ENCODE results near the gene DCLRE1B.
A peak's percentile ranks its signal among the peaks of the same experiment; 100 is the strongest.

Gene DCLRE1B

DNA sequence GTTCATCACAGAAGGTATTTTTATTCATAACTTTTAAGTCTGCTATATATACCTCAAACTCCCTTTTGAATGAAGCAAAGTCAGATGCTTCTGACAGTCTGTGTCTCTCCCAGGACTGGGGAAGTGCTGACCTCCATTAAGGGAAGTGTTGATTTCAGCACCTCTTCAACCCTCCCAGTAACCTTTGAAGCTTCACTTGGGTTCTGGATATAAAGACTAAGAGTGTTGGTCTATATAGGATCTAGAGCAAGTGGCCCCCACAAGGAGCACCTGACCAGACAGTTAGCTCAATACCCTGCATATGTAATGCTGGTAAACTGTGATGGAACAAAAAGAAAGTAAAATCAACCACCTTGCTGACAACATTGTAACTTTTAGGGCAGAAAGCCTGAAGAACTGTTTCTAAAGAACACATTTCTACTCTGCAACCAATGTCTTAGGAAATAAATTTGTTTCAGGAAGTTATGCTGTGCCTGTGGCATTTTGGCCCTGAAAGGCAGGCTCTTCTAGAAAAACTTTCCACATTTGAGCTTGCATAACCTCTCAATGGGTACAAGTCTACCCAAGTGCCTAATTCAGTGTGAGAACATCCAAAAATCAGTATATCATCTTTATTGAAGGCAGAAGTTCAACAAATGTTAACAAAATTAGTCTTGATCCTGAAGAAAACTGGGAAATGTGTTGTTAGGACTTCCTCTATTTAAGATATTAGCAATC lies 32.7 kb upstream of the DCLRE1B start:
- TF ChIP-seq, protein P1, sequence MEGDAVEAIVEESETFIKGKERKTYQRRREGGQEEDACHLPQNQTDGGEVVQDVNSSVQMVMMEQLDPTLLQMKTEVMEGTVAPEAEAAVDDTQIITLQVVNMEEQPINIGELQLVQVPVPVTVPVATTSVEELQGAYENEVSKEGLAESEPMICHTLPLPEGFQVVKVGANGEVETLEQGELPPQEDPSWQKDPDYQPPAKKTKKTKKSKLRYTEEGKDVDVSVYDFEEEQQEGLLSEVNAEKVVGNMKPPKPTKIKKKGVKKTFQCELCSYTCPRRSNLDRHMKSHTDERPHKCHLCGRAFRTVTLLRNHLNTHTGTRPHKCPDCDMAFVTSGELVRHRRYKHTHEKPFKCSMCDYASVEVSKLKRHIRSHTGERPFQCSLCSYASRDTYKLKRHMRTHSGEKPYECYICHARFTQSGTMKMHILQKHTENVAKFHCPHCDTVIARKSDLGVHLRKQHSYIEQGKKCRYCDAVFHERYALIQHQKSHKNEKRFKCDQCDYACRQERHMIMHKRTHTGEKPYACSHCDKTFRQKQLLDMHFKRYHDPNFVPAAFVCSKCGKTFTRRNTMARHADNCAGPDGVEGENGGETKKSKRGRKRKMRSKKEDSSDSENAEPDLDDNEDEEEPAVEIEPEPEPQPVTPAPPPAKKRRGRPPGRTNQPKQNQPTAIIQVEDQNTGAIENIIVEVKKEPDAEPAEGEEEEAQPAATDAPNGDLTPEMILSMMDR (IDR thresholded peaks at IDR 0.05; ENCODE audit: control insufficient read depth, extremely low read depth, insufficient read depth) = no peak
- no peak for DNase-seq (ENCODE audit: low read depth)
- H3K4me3 ChIP-seq (ENCODE audit: low read depth, low read length) = no peak overlapping the region

DNA sequence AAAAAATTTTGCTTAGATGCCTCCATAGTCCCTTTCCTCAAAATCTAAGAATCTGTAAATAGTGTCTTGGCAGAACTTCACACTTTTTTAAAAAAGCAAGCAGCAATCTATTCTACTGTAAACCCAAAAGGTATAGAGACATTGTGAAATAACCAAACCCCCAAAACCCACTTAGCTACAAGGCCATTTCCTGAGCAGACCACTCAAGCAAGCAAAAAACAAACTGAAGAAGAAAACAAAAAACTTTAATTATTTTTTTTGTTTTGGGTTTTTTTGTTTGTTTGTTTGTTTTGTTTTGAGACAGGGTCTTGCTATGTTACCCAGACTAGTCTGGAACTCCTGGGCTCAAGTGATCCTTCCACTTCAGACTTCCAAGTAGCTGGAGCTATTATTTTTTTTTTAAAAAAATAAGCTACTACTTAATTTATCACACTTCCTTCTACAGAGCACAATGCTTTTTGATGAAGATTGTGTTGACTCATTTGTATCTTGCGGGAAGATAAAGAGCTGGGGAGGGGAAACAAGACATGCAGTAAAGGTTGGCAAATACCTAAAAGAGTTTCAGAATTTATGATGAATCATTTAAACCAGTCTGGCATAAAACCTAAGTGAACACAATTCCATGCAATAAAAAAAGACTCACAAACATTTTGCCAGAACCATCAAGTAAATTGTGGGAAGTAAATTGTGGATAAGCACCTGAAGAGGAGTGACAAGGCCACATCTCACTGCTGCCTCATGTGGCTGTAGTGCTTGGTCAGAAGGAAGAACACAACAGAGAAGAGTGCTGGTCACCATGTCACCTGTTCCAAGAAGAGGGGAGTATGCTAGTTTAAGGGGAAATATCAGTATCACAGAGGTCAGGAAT lies 30.9 kb upstream of the DCLRE1B start:
- no peak overlapping the region for H3K4me3 ChIP-seq (ENCODE audit: low read depth, low read length)
- TF ChIP-seq, protein P1 (IDR thresholded peaks at IDR 0.05; ENCODE audit: control insufficient read depth, extremely low read depth, insufficient read depth) = peak; percentile 38
- no peak for DNase-seq (ENCODE audit: low read depth)

DNA sequence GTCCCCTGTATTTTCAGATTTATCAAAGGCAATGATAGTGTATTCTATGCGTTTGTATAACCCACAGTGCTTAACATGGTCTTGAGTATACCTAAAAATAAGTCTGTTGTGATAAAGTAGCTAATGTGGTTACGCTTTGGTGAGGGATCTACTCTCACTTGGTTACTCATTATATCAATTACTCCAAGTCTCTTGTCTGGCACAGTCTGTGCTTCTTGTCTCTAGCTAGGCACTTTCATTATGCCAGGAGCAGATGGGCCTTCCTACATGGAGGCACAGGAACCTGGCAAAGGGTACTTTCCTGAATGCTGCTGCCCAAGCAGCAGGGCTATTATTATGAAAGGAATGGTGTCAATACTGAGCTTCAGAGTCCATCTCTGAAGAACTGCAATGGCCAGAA lies 29.4 kb upstream of the DCLRE1B start:
- TF ChIP-seq, protein P1 (IDR thresholded peaks at IDR 0.05; ENCODE audit: control insufficient read depth, extremely low read depth, insufficient read depth) = no peak
- no peak for DNase-seq (ENCODE audit: low read depth)
- H3K4me3 ChIP-seq (ENCODE audit: low read depth, low read length) = no peak overlapping the region

DNA sequence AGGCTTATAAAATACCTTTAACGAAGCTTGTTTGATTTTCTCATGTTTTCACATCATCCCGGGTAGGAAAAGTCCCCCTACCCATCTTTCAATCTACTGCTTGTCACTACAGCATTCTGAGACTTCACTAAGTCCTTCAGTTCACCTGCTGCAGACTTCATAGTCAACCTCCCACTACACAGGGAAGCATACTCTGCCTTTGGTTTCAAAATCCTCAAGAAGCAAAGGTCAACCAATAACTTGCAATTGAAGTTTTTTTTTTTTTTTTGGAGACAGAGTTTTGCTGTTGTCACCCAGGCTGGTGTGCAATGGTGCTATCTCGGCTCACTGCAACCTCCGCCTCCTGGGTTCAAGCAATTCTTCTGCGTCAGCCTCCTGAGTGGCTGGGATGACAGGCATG lies 28.9 kb upstream of the DCLRE1B start:
- no peak for DNase-seq (ENCODE audit: low read depth)
- TF ChIP-seq, protein P1 (IDR thresholded peaks at IDR 0.05; ENCODE audit: control insufficient read depth, extremely low read depth, insufficient read depth) = no peak
- no peak overlapping the region for H3K4me3 ChIP-seq (ENCODE audit: low read depth, low read length)

DNA sequence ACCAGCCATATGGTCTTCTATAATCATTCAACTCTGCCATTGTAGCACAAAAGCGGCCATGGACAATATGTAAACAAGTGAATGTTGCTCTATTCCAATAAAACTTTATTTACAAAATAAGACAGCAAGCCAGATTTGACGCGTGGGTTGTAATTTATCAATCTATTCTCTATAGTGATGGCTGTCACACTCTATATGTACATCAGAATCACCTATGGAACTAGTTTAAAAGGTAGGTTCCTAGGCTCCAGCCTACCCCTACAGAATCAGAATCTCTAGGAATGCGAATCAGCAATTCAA lies 25.4 kb upstream of the DCLRE1B start:
- no peak for DNase-seq (ENCODE audit: low read depth)
- H3K4me3 ChIP-seq (ENCODE audit: low read depth, low read length) = no peak overlapping the region
- TF ChIP-seq, protein P1 (IDR thresholded peaks at IDR 0.05; ENCODE audit: control insufficient read depth, extremely low read depth, insufficient read depth) = no peak

DNA sequence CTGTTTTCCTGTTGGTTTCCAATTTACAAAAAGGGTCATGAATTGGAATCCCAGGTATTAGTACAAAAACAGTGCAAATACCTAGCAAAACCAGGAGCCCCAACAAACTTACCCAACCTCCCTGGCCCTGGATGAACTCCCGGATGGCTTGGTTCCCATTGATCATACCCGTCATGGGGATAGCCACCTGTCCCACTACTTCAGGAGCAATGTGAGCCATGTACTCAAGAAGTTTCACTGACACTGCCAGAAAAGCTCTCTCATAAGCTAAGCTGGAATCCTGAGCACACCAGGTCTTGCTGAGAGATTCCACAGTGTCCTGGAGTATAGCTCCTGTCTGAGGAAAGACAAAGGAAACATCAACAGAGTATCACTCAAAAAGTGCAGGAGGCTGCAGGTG lies 23.5 kb upstream of the DCLRE1B start:
- TF ChIP-seq, protein P1 (IDR thresholded peaks at IDR 0.05; ENCODE audit: control insufficient read depth, extremely low read depth, insufficient read depth) = no peak
- no peak for DNase-seq (ENCODE audit: low read depth)
- no peak overlapping the region for H3K4me3 ChIP-seq (ENCODE audit: low read depth, low read length)

Data from LNCaP clone FGC (cell line).